PC-3 (cell line): Measurements from ENCODE around the gene SUSD2.

Source experiments
- EZH2 ChIP-seq: fragments of 300-600 bp; sonication (generic); IDR thresholded peaks from one replicate; pipeline ENCODE4 v1.6.1; 2017; ENCODE audit warnings: antibody characterized with exemption, mild to moderate bottlenecking, low read length; ENCODE audit not compliant: unreplicated experiment
- EZH2phosphoT487 ChIP-seq: fragments of 300-600 bp; sonication (generic); IDR thresholded peaks from 2 replicates; pipeline ENCODE4 v1.6.1; 2018; ENCODE audit warnings: mild to moderate bottlenecking, antibody characterized with exemption, low read length, borderline replicate concordance
- TF ChIP-seq, protein P1 (sequence below): fragments of 300-600 bp; sonication (generic); conservative IDR thresholded peaks from 2 replicates; pipeline ENCODE4 v1.5.1; 2017; ENCODE audit warnings: antibody characterized with exemption, low read depth, mild to moderate bottlenecking, low read length

DNA sequence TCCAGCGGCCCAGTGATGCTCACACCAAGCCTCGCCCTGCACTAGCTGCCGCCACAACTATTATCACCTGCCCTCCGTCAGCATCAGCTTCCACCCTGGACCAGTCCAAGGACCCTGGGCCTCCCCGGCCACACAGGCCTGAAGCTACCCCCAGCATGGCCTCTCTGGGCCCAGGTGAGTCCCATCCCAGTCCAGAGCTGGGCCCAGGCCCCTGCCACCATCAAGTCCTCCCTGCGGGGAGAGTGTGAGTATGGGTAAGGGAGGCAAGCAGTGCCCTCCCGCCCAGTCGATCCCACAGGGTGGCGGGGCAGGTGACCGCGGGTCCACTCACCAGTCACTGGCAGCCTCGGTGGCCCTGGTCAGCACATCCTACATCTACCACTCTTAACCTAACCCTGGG, 9.5 kb upstream of the SUSD2 start:
- TF ChIP-seq, protein P1, sequence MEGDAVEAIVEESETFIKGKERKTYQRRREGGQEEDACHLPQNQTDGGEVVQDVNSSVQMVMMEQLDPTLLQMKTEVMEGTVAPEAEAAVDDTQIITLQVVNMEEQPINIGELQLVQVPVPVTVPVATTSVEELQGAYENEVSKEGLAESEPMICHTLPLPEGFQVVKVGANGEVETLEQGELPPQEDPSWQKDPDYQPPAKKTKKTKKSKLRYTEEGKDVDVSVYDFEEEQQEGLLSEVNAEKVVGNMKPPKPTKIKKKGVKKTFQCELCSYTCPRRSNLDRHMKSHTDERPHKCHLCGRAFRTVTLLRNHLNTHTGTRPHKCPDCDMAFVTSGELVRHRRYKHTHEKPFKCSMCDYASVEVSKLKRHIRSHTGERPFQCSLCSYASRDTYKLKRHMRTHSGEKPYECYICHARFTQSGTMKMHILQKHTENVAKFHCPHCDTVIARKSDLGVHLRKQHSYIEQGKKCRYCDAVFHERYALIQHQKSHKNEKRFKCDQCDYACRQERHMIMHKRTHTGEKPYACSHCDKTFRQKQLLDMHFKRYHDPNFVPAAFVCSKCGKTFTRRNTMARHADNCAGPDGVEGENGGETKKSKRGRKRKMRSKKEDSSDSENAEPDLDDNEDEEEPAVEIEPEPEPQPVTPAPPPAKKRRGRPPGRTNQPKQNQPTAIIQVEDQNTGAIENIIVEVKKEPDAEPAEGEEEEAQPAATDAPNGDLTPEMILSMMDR = no peak
- no peak for TF ChIP-seq EZH2phosphoT487
- TF ChIP-seq EZH2 = no peak
